ENCODE results near the gene SLC1A3.
"Not testable (repeated sequence)": the region's sequence is repeated elsewhere in the genome, so short reads cannot be mapped to it uniquely, and the experiment has no call there.

Gene SLC1A3

GRCh38 chr5:36606428-36607113, at the start of gene SLC1A3:
Gene SLC1A3, plus strand, starts transcription at chr5:36606606. Its CDS starts 1,818 bp downstream, at chr5:36608424.
- peak; percentile 88 for DNase-seq

- DNase-seq = no peak
Observed at GRCh38 chr5:36558641-36559040, 47.8 kb upstream of the SLC1A3 start.

- DNase-seq = no peak
Observed at GRCh38 chr5:36561601-36562000, 44.8 kb upstream of the SLC1A3 start.

- no peak for DNase-seq
Observed at GRCh38 chr5:36569491-36569890, 36.9 kb upstream of the SLC1A3 start.

- DNase-seq = peak; percentile 24
Observed at GRCh38 chr5:36570301-36571095, 35.9 kb upstream of the SLC1A3 start.

GRCh38 chr5:36571401-36572042, 34.9 kb upstream of the SLC1A3 start:
- no peak for DNase-seq

GRCh38 chr5:36573438-36573837, 33.0 kb upstream of the SLC1A3 start:
- no peak for DNase-seq

GRCh38 chr5:36575361-36575781, 31.0 kb upstream of the SLC1A3 start:
- DNase-seq = no peak

- no peak for DNase-seq
Observed at GRCh38 chr5:36576721-36577120, 29.7 kb upstream of the SLC1A3 start.

GRCh38 chr5:36579858-36580257, 26.5 kb upstream of the SLC1A3 start:
- not testable (repeated sequence) for DNase-seq

GRCh38 chr5:36581070-36581469, 25.3 kb upstream of the SLC1A3 start:
- no peak for DNase-seq

GRCh38 chr5:36584009-36584875, 22.2 kb upstream of the SLC1A3 start:
- peak; percentile 55 for DNase-seq

- no peak for DNase-seq
Observed at GRCh38 chr5:36585701-36586100, 20.7 kb upstream of the SLC1A3 start.

GRCh38 chr5:36587354-36587753, 19.1 kb upstream of the SLC1A3 start:
- no peak for DNase-seq

GRCh38 chr5:36589735-36590134, 16.7 kb upstream of the SLC1A3 start:
- not testable (repeated sequence) for DNase-seq

- no peak for DNase-seq
Observed at GRCh38 chr5:36590513-36591286, 15.7 kb upstream of the SLC1A3 start.

GRCh38 chr5:36593867-36594266, 12.5 kb upstream of the SLC1A3 start:
- DNase-seq = no peak

- no peak for DNase-seq
Observed at GRCh38 chr5:36596247-36596646, 10.2 kb upstream of the SLC1A3 start.

GRCh38 chr5:36596756-36597155, 9.7 kb upstream of the SLC1A3 start:
- no peak for DNase-seq

- DNase-seq = no peak
Observed at GRCh38 chr5:36598045-36598444, 8.4 kb upstream of the SLC1A3 start.

- DNase-seq = no peak
Observed at GRCh38 chr5:36599986-36600779, 6.2 kb upstream of the SLC1A3 start.
